ENCODE measurements around the gene PHACTR3.

- TF ChIP-seq, protein P1, sequence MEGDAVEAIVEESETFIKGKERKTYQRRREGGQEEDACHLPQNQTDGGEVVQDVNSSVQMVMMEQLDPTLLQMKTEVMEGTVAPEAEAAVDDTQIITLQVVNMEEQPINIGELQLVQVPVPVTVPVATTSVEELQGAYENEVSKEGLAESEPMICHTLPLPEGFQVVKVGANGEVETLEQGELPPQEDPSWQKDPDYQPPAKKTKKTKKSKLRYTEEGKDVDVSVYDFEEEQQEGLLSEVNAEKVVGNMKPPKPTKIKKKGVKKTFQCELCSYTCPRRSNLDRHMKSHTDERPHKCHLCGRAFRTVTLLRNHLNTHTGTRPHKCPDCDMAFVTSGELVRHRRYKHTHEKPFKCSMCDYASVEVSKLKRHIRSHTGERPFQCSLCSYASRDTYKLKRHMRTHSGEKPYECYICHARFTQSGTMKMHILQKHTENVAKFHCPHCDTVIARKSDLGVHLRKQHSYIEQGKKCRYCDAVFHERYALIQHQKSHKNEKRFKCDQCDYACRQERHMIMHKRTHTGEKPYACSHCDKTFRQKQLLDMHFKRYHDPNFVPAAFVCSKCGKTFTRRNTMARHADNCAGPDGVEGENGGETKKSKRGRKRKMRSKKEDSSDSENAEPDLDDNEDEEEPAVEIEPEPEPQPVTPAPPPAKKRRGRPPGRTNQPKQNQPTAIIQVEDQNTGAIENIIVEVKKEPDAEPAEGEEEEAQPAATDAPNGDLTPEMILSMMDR (conservative IDR thresholded peaks at IDR 0.05 in 1 of 2, IDR thresholded peaks at IDR 0.05 in 1 of 2; ENCODE audit: low read depth in 1 of 2, low read length in 2 of 2), result no peak
- TF ChIP-seq EZH2 (IDR thresholded peaks at IDR 0.05; ENCODE audit: low read length, missing control alignments), result no peak
These were observed 204.5 kb downstream of the PHACTR3 start for GRCh38 chr20:59808729-59809381.
